Mononuclear cell (primary cell): ENCODE data around the gene BGLAP. TPM values are rescaled to one million over a fixed set of nuclear protein-coding genes. Genes with fewer than 3 reads are reported as not detected.

Source experiments
- H3K27me3 ChIP-seq: 2 replicates; pipeline ENCODE4 v1.6.0; 2011; ENCODE audit warnings: low read length, control low read depth; ENCODE audit not compliant: insufficient read depth
- H3K4me1 ChIP-seq: 2 replicates; pipeline ENCODE4 v1.5.1; 2011; ENCODE audit warnings: mild to moderate bottlenecking, low read length, control low read depth; ENCODE audit not compliant: insufficient read depth
- H3K4me3 ChIP-seq: 2 replicates; pipeline ENCODE4 v1.5.1; 2011; ENCODE audit warnings: mild to moderate bottlenecking, low read length, moderate library complexity
- H3K9me3 ChIP-seq: 2 replicates; pipeline ENCODE4 v1.5.1; 2011; ENCODE audit warnings: low read depth, mild to moderate bottlenecking, control low read depth, low read length
- total RNA-seq: library from RNA; depleted of rRNA; stranded (reverse); fragments of >200 nt; gene quantifications from one replicate; pipeline ENCODE4 v1.2.3, GENCODE V29; 2012

Gene BGLAP
- total RNA-seq, 1 donor, result 0.31 TPM

GRCh38 chr1:156285437-156285836 lies 43.5 kb downstream of the BGLAP start:
- Histone ChIP-seq H3K9me3 (no peaks in the 10 kb centered on the region), H3K27me3 (no peaks in the 10 kb centered on the region), H3K4me1 (peaks cover 44% of the 10 kb centered on the region), H3K4me3 (no peak overlapping the region)

- Histone ChIP-seq H3K27me3 (no peaks in the 10 kb centered on the region), H3K9me3 (no peaks in the 10 kb centered on the region), H3K4me1 (peaks cover 40% of the 10 kb centered on the region), H3K4me3 (no peak overlapping the region)
Measured at GRCh38 chr1:156286061-156286460, 44.1 kb downstream of the BGLAP start.

- Histone ChIP-seq H3K9me3 (no peaks in the 10 kb centered on the region), H3K4me3 (no peak overlapping the region), H3K4me1 (peaks cover 26% of the 10 kb centered on the region), H3K27me3 (no peaks in the 10 kb centered on the region)
Measured at GRCh38 chr1:156289857-156290256, 47.9 kb downstream of the BGLAP start.

- Histone ChIP-seq H3K9me3 (no peaks in the 10 kb centered on the region), H3K27me3 (no peaks in the 10 kb centered on the region), H3K4me1 (peaks cover 30% of the 10 kb centered on the region), H3K4me3 (no peak overlapping the region)
Measured at GRCh38 chr1:156291226-156292061, 49.5 kb downstream of the BGLAP start.

Other genes starting within 250 kb of the BGLAP start
- 403 TPM for gene SSR2, start 221.2 kb upstream of the BGLAP start, total RNA-seq
- gene UBQLN4, start 188.4 kb upstream of the BGLAP start, total RNA-seq, result 7.1 TPM
- gene LAMTOR2, start 187.4 kb upstream of the BGLAP start, total RNA-seq, result 16.6 TPM
- gene RAB25, start 181.0 kb upstream of the BGLAP start, total RNA-seq, result 0.21 TPM
- gene MEX3A, start 159.7 kb upstream of the BGLAP start, total RNA-seq, result not detected
- 110 TPM for gene LMNA, start 127.5 kb upstream of the BGLAP start, total RNA-seq
- 30.4 TPM for gene SEMA4A, start 88.6 kb upstream of the BGLAP start, total RNA-seq
- 12.7 TPM for gene SLC25A44, start 48.1 kb upstream of the BGLAP start, total RNA-seq
- 59.0 TPM for gene PMF1, start 29.2 kb upstream of the BGLAP start, total RNA-seq
- 0.94 TPM for gene PAQR6, start 5.9 kb downstream of the BGLAP start, total RNA-seq
- 38.8 TPM for gene SMG5, start 40.6 kb downstream of the BGLAP start, total RNA-seq
- gene TMEM79, start 42.1 kb downstream of the BGLAP start, total RNA-seq, result 0.42 TPM
- 16.5 TPM for gene GLMP, start 53.5 kb downstream of the BGLAP start, total RNA-seq
- gene VHLL, start 57.1 kb downstream of the BGLAP start, total RNA-seq, result not detected
- 119 TPM for gene CCT3, start 96.1 kb downstream of the BGLAP start, total RNA-seq
- gene TSACC, start 96.3 kb downstream of the BGLAP start, total RNA-seq, result not detected
- gene RHBG, start 127.0 kb downstream of the BGLAP start, total RNA-seq, result not detected